HL-60 (cell line): Measurements from ENCODE around the gene CHST9.

Experiments
- DNase-seq, 2 experiments: peaks; one replicate each; pipeline ENCODE4 v3.0.0-alpha.2; 2010 to 2020; ENCODE audit warnings: low read depth in 1 of 2, low spot score in 1 of 2
- H3K27ac ChIP-seq: fragments of 250-450 bp; sonication (Bioruptor Pico); replicated peaks from 2 replicates; pipeline ENCODE4 v1.5.1; 2020; ENCODE audit warnings: mild to moderate bottlenecking, moderate library complexity
- H3K27me3 ChIP-seq: fragments of 250-450 bp; sonication (Bioruptor Pico); 2 replicates; pipeline ENCODE4 v1.5.1; 2021; ENCODE audit warnings: mild to moderate bottlenecking, moderate library complexity; ENCODE audit not compliant: insufficient read depth, poor library complexity, severe bottlenecking
- H3K4me3 ChIP-seq: replicated peaks from 2 replicates; pipeline ENCODE4 v1.5.1; 2011; ENCODE audit warnings: mild to moderate bottlenecking, control low read depth, low read length; ENCODE audit not compliant: insufficient read depth
- CTCF ChIP-seq: IDR thresholded peaks from one replicate; pipeline ENCODE4 v1.5.1; 2011; ENCODE audit warnings: low read length, control low read depth, inconsistent platforms; ENCODE audit not compliant: insufficient read depth
- GABPA ChIP-seq: IDR thresholded peaks from 2 replicates; pipeline ENCODE4 v1.6.1; 2012; ENCODE audit warnings: low read depth
- POLR2AphosphoS5 ChIP-seq: IDR thresholded peaks from 2 replicates; pipeline ENCODE4 v1.6.1; 2012; ENCODE audit warnings: low read depth
- REST ChIP-seq: IDR thresholded peaks from 2 replicates; pipeline ENCODE4 v1.6.1; 2012; ENCODE audit warnings: low read depth; ENCODE audit not compliant: insufficient replicate concordance
- SPI1 ChIP-seq: IDR thresholded peaks from 2 replicates; pipeline ENCODE4 v1.6.1; 2012; ENCODE audit warnings: low read depth, mild to moderate bottlenecking, borderline replicate concordance

Gene CHST9

DNA sequence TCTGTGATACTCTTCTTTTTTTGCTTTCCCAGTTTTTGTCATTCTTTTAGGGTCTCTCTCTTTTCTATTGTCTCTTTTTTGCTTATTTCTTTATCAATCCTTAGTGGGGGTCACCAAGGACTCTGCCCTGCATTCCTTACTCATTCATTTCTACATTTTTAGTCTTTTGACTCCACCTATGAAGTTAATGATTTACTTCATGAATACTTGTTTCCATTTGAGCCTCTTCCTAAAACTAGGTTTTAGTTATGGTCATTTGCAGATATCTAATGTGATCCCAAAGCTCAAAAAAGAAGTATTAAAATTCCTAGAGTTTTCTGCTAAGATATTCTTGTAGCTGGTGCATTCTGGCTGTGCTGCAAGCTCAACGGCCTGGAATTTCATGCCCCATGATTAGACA lies 170.3 kb downstream of the CHST9 start:
- H3K27me3 ChIP-seq = no peaks in the 10 kb centered on the region
- TF ChIP-seq GABPA (no peak), REST (no peak), SPI1 (no peak), POLR2AphosphoS5 (no peak)
- no peak overlapping the region for H3K4me3 ChIP-seq
- no peak for DNase-seq
- no peak overlapping the region for H3K27ac ChIP-seq

DNA sequence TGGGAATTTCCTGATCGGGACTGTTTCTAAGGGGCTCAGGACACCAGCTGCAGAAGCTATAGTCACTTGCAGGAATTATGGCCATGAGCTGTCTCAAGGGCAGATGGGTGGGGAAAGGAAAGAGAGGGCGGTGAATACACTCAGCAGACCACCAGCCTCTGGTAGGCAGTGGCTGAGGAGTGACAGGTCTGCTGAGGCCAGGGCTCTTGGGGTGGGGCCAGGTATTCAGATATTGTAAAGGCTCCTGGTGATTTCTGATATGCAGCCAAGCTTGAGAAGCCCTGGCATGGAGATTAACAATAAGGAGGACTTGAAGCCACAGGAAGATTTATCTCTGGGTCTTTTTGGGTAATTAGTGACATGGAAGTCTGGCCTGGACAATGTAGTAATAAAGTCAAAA lies 174.3 kb downstream of the CHST9 start:
- TF ChIP-seq POLR2AphosphoS5 = no peak
- TF ChIP-seq CTCF = no peak
- no peak for TF ChIP-seq GABPA
- TF ChIP-seq REST = no peak
- no peak for TF ChIP-seq SPI1
- no peak overlapping the region for H3K27ac ChIP-seq
- H3K4me3 ChIP-seq = no peak overlapping the region
- H3K27me3 ChIP-seq = peaks cover 2% of the 10 kb centered on the region
- DNase-seq = no peak

- no peak for DNase-seq
- no peak for TF ChIP-seq GABPA
- TF ChIP-seq SPI1 = no peak
- no peak for TF ChIP-seq POLR2AphosphoS5
- no peak for TF ChIP-seq CTCF
- TF ChIP-seq REST = no peak
- H3K27me3 ChIP-seq = peaks cover 2% of the 10 kb centered on the region
- no peak overlapping the region for H3K4me3 ChIP-seq
- H3K27ac ChIP-seq = no peak overlapping the region
Observed at GRCh38 chr18:27009293-27009692, 175.8 kb downstream of the CHST9 start.
